Ovary (tissue), 9 donors: ENCODE data around the gene FOLR1. TPM values are rescaled to one million over a fixed set of nuclear protein-coding genes. Genes with fewer than 3 reads are reported as not detected.
A peak's percentile ranks its signal among the peaks of the same experiment; 100 is the strongest.

Experiments used
- DNase-seq, 5 donors: peaks; one replicate each; pipeline ENCODE4 v3.0.0-alpha.2; 2019 to 2020
- H3K27ac ChIP-seq, 2 donors: fragments of 200-600 bp; one replicate each; pipeline versions ENCODE4 v1.5.1 to v1.8.0; 2019 to 2022
- H3K27me3 ChIP-seq: fragments of 200-600 bp; one replicate; pipeline ENCODE4 v1.8.0; 2022
- H3K36me3 ChIP-seq: fragments of 200-600 bp; sonication (generic); one replicate; pipeline ENCODE4 v1.5.1; 2019
- H3K4me1 ChIP-seq: one replicate; pipeline ENCODE4 v1.8.1; 2013; ENCODE audit warnings: mild to moderate bottlenecking, moderate library complexity; ENCODE audit not compliant: insufficient read depth
- H3K4me3 ChIP-seq: fragments of 200-600 bp; sonication (generic); one replicate; pipeline ENCODE4 v1.5.1; 2017
- H3K9me3 ChIP-seq, 2 donors: fragments of 200-600 bp in 1 of 2; sonication (generic) in 1 of 2; one replicate each; pipeline versions ENCODE4 v1.5.1 to v1.8.1; 2013 to 2019; ENCODE audit warnings: mild to moderate bottlenecking in 1 of 2, moderate library complexity in 1 of 2
- CTCF ChIP-seq, 3 donors: fragments of 450-650 bp in 2 of 3; fragments of 200-600 bp in 1 of 3; IDR thresholded peaks; one replicate each; pipeline versions ENCODE4 v1.5.1 to v1.8.0; 2016 to 2022; ENCODE audit warnings: antibody characterized with exemption in 3 of 3, mild to moderate bottlenecking in 1 of 3
- EP300 ChIP-seq: sonication (generic); formaldehyde crosslinking; IDR thresholded peaks from one replicate; pipeline ENCODE4 v1.6.1; 2017; ENCODE audit warnings: antibody characterized with exemption
- POLR2A ChIP-seq: fragments of 450-650 bp; IDR thresholded peaks from one replicate; pipeline ENCODE4 v1.6.1; 2017; ENCODE audit warnings: antibody characterized with exemption, mild to moderate bottlenecking, moderate library complexity
- WGBS, 3 donors: extraction: QIAGEN DNeasy Blood & Tissue Kit in 1 of 3; methylation state at CpG; one replicate each; pipeline versions ENCODE4 v1.1.5 to v1.1.7; 2013 to 2017; 5-methylcytosine and 5-hydroxymethylcytosine counted together
- intact Hi-C, 4 donors: fragments of 100-400 bp; cut with DNase I; formaldehyde crosslinking; loops; one replicate each; pipeline versions ENCODE4 v1.11.0 to v1.15.1; 2022 to 2023
- polyA plus RNA-seq, 2 donors: library from polyadenylated mRNA; stranded (reverse); fragments of 200-250 nt in 1 of 2; fragments of 350-450 nt in 1 of 2; fragmentation: Illumina TruSeq in 1 of 2; extraction: RNeasy Lipid Tissue Mini Kit (QIAGEN cat#74804) in 1 of 2; gene quantifications; one replicate each; pipeline ENCODE4 v1.2.3, GENCODE V29; 2013 to 2014
- total RNA-seq, 7 donors: library from RNA; depleted of rRNA in 2 of 7; stranded (reverse); fragments of >200 nt in 2 of 7; fragmentation: NEBNext Ultra II Directional in 3 of 7; extraction: Animal tissue kit (Norgen Biotek cat#: 25700) in 3 of 7; gene quantifications; one replicate each; pipeline versions ENCODE4 v1.1.0 to v1.2.4, GENCODE V29; 2016 to 2023
- donor health status: DM: no; HTN: no; CAD: no; lungs with moderate emphysema.
- donor health status: DM: no; HTN: no; CAD: no.
- donor health status: Bipolar disorder and iron deficiency.
- donor health status: DM: yes; HTN: yes; CAD: no.
- donor health status: DM: no; HTN: no; CAD: no.
- donor health status: DM: yes; HTN: yes; CAD: no.

FOLR1 gene
- total and polyA plus RNA-seq, 9 donors = 0.31 to 108 (median 4.3) TPM; not detected in 1

- peak overlapping the region; percentile 63 to 97 for H3K27ac ChIP-seq
- H3K27me3 ChIP-seq = no peaks in the 10 kb centered on the region
- no peak for TF ChIP-seq CTCF (IDR thresholded peaks at IDR 0.05)
- TF ChIP-seq POLR2A = peak; percentile 35
- peak overlapping the region; percentile 52 for H3K4me3 ChIP-seq
- intact Hi-C loops = no loop called here
- no peaks in the 10 kb centered on the region for H3K9me3 ChIP-seq
- 0 to 1% (median 0%) methylated on average over 48 to 84 of the region's 84 CpGs for WGBS, 3 donors
- DNase-seq = peak; percentile 85 to 88 (median 85)
- H3K4me1 ChIP-seq = peaks cover 10% of the 10 kb centered on the region
- H3K36me3 ChIP-seq = no peaks in the 10 kb centered on the region
Observed at GRCh38 chr11:72223615-72224563, 31.9 kb downstream of the FOLR1 start.

GRCh38 chr11:72224564-72225410 is 32.8 kb downstream of the FOLR1 start, which contains the start of gene INPPL1:
INPPL1 (plus strand) TSS chr11:72224767; CDS start chr11:72224985, 218 bp downstream.
- Histone ChIP-seq H3K27me3 (no peaks in the 10 kb centered on the region), H3K27ac (peak within 1 kb of the TSS; percentile 63 to 97), H3K36me3 (no peaks in the 10 kb centered on the region), H3K4me3 (peak within 1 kb of the TSS; percentile 52), H3K9me3 (no peaks in the 10 kb centered on the region), H3K4me1 (peaks cover 10% of the 10 kb centered on the region)
- peak; percentile 62 to 81 (median 75) for DNase-seq
- intact Hi-C loops = no loop called here
- TF ChIP-seq CTCF (IDR thresholded peaks at IDR 0.05) = no peak
- no peak for TF ChIP-seq EP300
- no peak for TF ChIP-seq POLR2A
- WGBS, 3 donors = 0 to 1% (median 1%) methylated on average over 46 to 81 of the region's 81 CpGs

- Histone ChIP-seq H3K4me1 (peaks cover 10% of the 10 kb centered on the region), H3K27ac (peak overlapping the region; percentile 63 to 97)
- intact Hi-C loops = no loop called here
Observed at GRCh38 chr11:72225411-72225951, 33.5 kb downstream of the FOLR1 start.

More at GRCh38 chr11:72225411-72225951, 33.5 kb downstream of the FOLR1 start:
- H3K9me3 ChIP-seq = no peaks in the 10 kb centered on the region
- peak in 3 of 5 donors; percentile 21 to 36 (median 30) for DNase-seq
- H3K36me3 ChIP-seq = no peaks in the 10 kb centered on the region
- TF ChIP-seq EP300 = no peak
- TF ChIP-seq POLR2A = no peak
- TF ChIP-seq CTCF (IDR thresholded peaks at IDR 0.05) = no peak
- 12 to 19% (median 13%) methylated on average over 9 to 11 of the region's 11 CpGs for WGBS, 3 donors
- H3K27me3 ChIP-seq = no peaks in the 10 kb centered on the region
- peak overlapping the region; percentile 52 for H3K4me3 ChIP-seq
